EL (cell line): ENCODE results near the gene KCNH4.
A peak's percentile ranks its signal among the peaks of the same experiment; 100 is the strongest.
"Not testable (repeated sequence)": the region's sequence is repeated elsewhere in the genome, so short reads cannot be mapped to it uniquely, and the experiment has no call there.

Experiments
- DNase-seq: peaks from one replicate; pipeline ENCODE4 v3.0.0-alpha.2; 2016

KCNH4 gene

GRCh38 chr17:42193969-42194899 is 13.3 kb upstream of the KCNH4 start, which contains the start of gene GHDC:
TSS of gene GHDC (minus strand) at chr17:42194494. CDS start at chr17:42193581, 913 bp downstream.
- DNase-seq, result peak; percentile 78

DNA sequence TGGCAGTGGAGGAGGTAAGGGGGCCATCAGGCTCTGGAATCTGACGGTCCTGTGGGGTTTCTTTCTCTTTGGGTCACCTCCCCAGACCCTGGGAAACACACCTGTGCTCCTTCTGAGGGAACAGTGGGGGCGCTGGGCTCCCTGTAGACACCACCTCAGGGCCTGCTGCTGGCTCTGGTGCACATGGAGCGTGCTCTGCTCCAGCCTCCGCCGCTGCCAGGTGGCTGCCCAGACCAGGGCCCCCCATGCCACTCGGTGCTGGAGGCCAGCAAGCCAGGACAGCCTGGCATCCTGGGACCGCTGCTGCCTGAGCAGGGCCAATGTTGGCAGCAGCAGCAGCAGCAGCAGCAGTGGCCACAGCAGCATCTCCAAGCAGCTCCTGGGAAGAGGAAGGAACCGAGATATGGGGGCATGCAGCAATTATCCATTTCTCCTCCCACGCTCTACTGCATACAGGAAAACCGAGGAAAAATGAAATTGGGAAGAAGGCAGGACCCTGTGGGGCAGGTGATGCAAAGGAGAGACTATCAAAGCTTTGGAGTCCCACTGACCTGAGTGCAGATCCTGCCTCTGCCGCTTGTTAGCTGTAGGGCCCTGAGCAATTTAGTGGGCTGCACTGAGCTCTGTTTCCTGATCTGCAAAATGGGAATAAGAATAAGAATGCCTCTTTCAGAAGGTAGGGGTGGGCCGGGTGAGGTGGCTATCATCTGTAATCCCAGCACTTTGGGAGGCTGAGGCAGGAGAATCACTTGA is 12.4 kb upstream of the KCNH4 start:
- DNase-seq, result no peak

DNA sequence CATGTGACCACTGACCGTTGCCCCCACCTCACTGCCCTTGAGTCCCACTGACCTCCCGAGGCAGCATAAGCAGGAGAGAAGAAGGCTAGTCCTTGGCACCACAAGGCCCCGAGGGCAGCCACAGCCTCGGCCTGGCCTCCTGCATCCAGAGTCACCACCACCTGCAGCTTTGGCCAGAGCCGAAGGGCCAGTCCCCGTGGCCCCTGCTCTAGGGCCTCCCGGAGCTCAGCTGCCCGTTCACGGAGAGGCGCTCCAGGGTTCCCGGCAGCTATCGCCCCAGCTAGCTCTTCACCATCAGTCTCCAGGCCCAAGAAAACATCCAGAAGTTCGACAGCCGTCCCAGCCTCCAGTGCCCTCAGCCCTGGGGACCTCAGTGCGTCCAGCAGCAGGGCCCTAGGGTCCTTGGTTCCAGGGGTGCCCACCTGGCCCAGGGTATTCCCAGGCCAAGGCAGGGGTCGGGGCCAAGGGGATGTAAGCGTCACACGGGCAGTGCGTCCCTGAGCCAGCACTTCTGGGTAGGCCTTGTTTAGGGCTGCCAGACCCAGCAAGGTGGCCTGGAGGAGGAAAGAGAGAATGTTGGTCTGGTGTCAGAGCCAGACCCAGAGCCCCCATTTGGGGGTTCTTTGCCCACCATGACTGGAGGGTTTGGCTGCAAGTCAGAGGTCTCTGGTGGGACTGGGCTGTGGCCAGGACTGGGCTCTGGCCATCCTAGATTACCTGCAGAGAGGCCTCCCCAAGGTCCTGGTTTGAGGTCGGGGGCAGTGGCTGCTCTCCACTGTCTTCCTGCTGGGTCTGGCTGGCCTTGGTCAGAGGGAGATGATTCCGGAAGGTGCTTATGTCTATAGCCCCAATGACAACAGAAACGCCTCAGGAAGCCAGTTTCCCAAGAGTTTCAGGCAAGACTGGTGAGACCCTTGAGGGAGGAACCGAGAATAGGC is 11.5 kb upstream of the KCNH4 start:
- DNase-seq, result no peak

DNA sequence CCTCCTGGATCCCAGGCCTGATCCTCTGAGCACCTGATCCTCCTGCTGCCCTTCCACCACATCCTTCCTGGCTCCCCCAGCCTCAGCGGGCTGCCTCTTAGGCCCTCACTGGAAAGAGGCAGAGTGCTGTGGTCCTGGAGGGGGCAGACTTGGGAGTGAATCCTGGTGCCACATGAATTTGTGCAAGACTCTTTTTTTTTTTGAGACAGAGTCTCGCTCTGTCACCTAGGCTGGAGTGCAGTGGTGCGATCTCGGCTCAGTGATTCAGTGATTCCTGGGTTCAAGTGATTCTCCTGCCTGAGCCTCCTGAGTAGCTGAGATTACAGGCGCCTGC is 10.3 kb upstream of the KCNH4 start:
- DNase-seq, result no peak

- DNase-seq, result no peak
Measured at GRCh38 chr17:42190491-42191274, 9.7 kb upstream of the KCNH4 start.

DNA sequence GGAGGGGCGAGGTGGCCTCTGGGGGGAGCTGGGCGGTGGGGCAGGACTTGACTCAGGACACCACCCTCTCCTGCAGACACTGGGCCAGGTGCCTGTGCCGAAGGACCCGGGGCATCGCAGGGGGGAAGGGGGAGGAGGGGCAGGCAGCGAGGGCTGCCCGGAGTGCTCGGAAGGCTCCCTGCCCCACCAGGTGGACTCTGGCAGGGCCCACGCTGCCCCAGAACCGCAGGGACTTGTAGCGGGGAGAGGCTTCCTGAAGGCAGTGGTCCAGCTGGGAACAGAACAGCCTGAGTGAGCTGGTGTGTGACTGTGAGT is 8.7 kb upstream of the KCNH4 start:
- DNase-seq, result no peak

DNA sequence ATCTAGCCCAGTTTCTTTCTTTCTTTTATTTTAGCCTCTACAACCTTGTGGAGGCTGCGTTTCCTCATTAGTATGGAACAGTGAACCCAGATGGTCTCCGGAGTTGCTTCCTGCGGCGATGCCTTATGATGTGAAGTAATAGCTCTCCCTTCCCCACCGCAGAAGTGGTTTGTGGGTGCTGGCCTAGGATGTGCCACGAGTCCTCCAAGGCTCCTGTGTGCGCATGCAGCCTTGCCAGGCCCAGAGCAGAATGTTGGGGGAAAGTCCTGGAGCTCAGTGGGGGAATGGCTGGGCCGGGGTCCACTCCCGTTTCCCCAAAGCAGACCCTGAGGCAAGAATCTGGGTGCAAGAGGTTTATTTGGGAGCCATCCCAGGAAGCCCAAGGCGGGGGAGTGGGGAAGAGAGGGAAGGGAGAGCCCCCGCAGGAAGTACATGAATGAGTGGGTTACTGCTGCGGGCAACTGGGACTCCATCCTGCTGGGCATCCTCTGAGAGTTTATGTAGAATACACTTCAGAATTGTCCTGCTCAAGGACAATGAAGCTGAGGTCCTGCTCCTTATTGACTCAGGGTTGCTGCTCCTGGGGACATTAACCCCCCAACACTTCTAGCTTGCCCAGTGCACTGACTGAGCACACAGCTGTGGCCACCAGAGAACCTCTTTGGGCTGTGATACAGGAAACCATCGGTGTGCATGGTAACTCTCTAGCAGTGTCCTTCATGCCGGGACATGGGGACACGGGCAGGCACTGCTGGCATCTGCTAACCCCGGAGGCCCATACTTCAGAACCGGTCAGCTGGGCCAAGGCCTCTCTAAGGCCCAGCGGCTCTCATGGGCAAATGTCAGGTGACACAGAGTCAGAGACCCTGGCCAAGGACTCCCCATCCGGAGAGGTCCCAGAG is 8.1 kb upstream of the KCNH4 start:
- no peak for DNase-seq

- no peak for DNase-seq
Measured at GRCh38 chr17:42187833-42188232, 6.9 kb upstream of the KCNH4 start.

DNA sequence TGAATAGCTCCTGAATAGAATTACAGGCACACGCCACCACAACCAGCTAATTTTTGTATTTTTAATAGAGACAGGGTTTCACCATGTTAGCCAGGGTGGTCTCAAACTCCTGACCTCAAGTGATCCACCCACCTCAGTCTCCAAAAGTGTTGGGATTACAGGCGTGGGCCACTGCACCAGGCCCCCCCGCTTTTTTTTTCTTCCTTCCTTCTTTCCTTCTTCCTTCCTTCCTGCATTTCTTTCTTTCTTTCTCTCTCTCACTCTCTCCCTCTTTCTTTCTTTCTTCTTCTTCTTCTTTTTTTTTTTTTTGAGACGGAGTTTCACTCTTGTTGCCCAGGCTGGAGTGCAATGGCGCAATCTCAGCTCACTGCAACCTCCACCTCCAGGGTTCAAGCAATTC is 5.2 kb upstream of the KCNH4 start:
- DNase-seq, result not testable (repeated sequence)

DNA sequence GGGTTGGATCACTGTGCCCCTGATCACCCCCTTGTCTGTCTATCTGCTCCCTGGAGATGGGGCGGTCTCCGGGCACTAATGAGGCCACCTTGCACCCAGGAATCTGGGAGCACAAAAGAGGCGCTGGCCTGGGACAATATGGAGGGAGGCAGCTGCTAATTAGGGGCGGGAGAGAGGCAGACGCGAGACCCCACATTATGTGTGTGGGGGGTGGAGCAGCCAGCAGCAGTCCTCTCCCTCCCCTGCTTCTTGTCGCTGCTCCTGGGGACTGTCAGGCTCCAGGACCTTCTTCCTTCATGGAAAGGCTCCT is 4.6 kb upstream of the KCNH4 start:
- DNase-seq, result no peak

DNA sequence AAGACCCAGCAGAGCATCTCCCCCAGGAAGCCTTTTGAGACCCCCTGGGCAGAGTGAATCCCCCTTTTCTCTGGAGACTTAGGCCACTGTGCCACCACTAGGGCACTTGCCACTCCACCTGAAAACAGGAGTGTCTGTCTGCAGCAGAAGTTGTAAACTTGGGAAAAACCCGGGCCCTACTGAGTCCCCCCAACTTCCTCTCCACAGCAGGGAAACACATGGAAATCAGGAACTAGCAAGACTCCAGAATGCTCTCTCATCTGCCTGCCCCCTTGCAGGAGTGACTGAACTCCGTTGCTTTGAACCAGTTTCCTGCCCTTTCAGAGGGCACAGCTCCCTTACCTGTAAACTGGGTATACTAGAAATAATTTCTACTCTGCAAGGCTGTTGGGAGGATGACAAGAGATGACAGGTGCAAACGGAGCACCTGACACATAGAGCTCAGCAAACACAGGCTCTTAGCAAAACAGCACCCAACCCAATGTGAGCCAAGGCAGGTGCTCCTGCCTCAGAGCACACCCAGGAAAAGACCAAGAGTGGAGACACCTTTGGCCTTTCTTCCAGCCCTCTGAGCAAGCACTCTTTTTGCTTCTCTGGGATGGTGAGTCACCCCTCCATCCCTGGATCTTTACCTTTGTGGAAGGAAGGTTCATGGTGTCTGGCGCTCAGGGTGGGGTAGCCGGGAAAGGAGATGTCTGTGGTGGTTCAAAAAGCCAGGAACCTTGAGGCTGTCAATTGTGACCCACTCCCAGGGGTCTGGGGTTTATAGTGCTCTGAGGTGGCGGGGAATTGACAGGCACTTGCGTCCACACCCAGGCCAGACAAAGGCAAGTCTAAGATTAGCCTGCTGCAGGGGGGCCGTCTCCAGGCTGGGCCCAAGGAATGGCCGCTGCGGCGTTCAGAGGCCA is 4.0 kb upstream of the KCNH4 start, which contains the start of gene HCRT:
HCRT (minus strand) TSS at position 740 of the 908 bp plus-strand sequence; CDS start at position 653, 87 bp downstream.
- no peak for DNase-seq

DNA sequence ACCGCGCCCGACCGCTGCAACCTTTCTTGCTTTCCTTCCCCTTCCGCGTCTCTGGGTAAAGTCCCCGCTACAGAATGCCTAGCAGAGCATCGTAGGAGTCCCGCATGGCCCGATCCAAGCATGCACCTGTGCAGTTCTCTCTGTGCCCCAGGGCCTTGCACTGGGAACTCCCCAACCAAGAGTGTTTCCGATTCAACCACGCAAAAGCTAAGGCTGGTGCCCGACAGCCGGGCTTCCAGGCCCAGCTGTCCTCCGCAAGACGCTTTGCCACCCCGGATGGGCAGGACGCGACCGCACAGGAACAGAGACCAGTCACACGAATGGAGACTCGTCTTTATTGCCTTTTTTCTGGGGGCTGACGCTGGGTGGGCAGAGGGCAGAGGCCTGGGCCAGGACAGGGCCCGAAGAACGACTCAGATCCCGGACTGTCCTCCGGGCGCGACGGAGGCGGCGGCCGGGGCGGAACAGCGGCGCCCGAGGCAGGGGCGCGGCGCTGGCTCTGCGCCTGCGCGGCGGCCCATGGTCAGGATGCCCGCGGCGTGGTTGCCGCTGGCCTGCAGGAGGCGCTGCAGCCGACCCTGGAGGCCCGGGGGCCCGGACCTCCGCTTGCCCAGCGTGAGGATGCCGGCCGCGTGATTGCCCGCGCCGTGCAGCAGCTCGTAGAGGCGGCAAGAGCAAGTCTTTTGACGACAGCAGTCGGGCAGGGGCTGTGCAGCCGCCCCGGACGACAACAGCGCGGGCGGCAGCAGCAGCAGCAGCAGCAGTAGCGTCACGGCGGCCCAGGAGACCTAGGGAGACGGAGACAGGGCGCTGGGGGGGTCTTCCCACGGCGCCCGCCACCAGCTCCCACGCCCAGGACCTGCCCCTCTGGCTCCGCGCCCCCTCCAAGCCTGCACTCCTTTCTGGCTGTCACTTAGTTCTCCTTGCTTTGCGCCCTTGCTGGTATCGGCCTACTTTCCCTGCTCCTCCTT is 3.1 kb upstream of the KCNH4 start:
- DNase-seq, result peak; percentile 76

DNA sequence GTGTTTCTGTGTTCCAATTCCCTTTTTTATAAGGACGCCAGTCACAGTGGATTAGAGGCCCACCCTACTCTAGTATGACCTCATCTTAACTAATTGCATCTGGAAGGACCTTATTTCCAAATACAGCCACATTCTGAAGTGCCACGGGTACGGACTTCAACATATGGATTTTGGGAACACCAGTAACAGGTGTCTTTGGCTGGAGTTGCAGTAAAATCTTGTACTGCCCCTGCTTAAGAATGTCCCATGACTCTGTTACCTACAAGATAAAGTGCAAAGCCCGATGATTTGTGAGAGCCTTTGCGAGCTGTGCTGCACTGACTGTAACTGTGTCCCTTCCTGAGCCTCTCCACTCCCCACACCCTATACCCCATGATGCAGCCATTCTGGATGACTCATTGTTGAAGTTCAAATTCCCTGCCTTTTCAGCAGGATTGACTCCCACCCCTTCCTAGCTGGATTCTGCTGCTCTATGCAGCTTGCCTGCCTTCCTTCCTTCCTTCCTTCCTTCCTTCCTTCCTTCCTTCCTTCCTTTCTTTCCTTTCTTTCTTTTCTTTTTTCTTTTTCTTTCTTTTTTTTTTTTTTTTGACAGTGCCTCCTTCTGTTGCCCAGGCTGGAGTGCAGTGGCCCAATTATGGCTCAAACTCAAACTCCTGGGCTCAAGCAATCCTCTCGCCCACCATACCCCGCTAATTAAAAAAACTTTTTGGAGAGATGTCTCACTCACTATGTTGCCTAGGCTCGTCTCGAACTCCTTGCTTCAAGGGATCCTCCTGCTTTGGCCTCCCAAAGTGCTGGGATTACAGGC is 2.2 kb upstream of the KCNH4 start:
- DNase-seq, result peak; percentile 62

DNA sequence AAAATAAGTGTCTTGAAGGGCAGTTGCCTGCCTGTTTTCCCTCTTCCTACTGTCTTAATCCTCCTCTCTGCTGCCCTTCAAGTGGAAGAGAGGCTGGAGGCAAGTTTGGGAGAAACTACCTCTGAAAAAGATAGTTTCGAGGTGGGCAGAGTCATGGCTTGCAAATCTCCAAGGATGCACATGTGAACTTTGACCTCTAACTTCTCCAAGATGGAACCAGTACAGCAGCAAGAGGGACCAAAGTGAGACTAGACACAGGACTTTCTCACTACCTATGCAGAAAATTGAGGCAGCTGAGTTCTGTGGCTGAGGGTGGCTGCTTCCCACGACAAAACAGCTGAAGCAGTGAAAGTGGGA is 887 bp upstream of the KCNH4 start:
- DNase-seq, result no peak

DNA sequence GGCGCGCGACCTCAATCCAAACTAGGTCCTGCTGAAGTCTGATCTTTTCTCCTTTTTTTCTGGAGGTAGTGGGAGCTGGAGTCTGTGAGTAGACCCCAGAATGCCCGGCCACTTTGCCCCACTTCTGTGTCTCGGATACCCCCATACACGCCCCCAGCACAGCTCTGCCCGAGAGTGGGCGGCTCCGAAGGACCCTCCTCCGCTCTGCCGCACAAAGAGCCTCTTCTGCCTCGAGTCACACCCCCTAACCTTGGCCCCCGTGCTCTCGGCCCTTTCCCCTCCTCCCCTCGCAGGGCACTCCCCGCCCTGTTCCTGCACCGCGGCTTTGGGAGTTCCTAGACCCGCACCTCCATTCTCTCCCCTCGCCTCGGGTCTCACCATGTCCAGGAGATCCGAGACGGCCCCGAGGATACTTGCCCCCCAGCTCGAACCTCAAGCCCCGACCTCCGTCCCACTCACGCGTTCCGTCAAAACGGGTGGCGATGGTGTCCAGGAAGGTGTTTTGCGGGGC is 476 bp downstream of the KCNH4 start:
- DNase-seq, result no peak

DNA sequence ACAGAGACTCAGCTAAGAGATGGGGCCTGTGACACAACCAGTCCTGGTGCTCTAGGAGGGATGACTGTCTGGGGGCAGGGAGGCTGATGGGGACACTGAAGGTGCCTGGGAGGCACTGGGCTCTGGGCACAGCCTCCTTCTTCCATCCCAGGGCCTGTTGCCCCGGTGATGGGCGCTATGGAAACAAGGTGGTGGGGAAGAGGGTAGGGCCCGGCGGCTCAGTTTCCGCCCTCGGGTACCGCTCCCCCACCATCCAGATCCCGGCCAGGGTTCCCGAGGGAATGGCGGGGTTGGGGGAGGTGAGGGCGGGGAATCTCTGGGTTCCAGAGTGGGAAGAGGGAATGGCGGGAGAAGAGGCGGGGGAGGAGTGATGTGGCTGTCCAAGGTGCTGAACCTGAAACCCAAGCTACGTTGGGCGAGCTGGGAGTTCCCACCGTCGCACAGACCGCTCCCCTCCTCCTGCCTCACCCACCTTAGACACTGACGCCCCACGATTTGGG is 981 bp downstream of the KCNH4 start:
- peak; percentile 31 for DNase-seq

GRCh38 chr17:42179335-42179734 is 1.6 kb downstream of the KCNH4 start:
- no peak for DNase-seq

- no peak for DNase-seq
Measured at GRCh38 chr17:42178817-42179216, 2.1 kb downstream of the KCNH4 start.
